SK-N-SH treated with all-trans-retinoic acid at 6 μM for 48 hours (cell line): ENCODE results near the gene POLD2.
A peak's percentile ranks its signal among the peaks of the same experiment; 100 is the strongest.

Source experiments
- ATAC-seq: fragments of 200-7000 bp; cut with Tn5 transposase; 3 replicates; pipeline ENCODE4 v1.9.1; 2020; ENCODE audit warnings: mild to moderate bottlenecking, moderate library complexity
- ARNTL ChIP-seq: fragments of 450-650 bp; formaldehyde crosslinking; IDR thresholded peaks from 2 replicates; pipeline ENCODE4 v1.5.0; 2020; ENCODE audit warnings: low read depth, mild to moderate bottlenecking, moderate library complexity, borderline replicate concordance
- BACH2 ChIP-seq: fragments of 250-450 bp; sonication (Bioruptor Pico); IDR thresholded peaks from 2 replicates; pipeline ENCODE4 v1.9.0; 2021; ENCODE audit warnings: mild to moderate bottlenecking, borderline replicate concordance
- CREB5 ChIP-seq: fragments of 250-450 bp; sonication (Bioruptor Pico); IDR thresholded peaks from 2 replicates; pipeline ENCODE4 v1.5.1; 2020; ENCODE audit warnings: low read depth, mild to moderate bottlenecking, moderate library complexity
- CSDC2 ChIP-seq: fragments of 250-450 bp; sonication (Bioruptor Pico); IDR thresholded peaks from 2 replicates; pipeline ENCODE4 v1.5.0; 2020; ENCODE audit warnings: mild to moderate bottlenecking, moderate library complexity
- CSRNP3 ChIP-seq: fragments of 250-450 bp; sonication (Bioruptor Pico); IDR thresholded peaks from 2 replicates; pipeline ENCODE4 v1.5.1; 2021; ENCODE audit warnings: mild to moderate bottlenecking, moderate library complexity
- ESRRG ChIP-seq: fragments of 250-450 bp; sonication (Bioruptor Pico); IDR thresholded peaks from 2 replicates; pipeline ENCODE4 v1.6.1; 2021; ENCODE audit warnings: mild to moderate bottlenecking
- GLIS3 ChIP-seq: fragments of 250-450 bp; sonication (Bioruptor Pico); IDR thresholded peaks from 2 replicates; pipeline ENCODE4 v1.5.0; 2020; ENCODE audit warnings: mild to moderate bottlenecking, moderate library complexity
- ISL1 ChIP-seq: fragments of 250-450 bp; sonication (Bioruptor Pico); IDR thresholded peaks from 2 replicates; pipeline ENCODE4 v2.1.2; 2022; ENCODE audit warnings: mild to moderate bottlenecking, moderate library complexity
- OSR1 ChIP-seq: fragments of 250-450 bp; sonication (Bioruptor Pico); IDR thresholded peaks from 2 replicates; pipeline ENCODE4 v1.8.0; 2022; ENCODE audit warnings: moderate library complexity, mild to moderate bottlenecking, inconsistent platforms
- PATZ1 ChIP-seq: fragments of 250-450 bp; sonication (Bioruptor Pico); IDR thresholded peaks from 2 replicates; pipeline ENCODE4 v1.8.0; 2020; ENCODE audit warnings: mild to moderate bottlenecking, moderate library complexity, borderline replicate concordance
- POU6F1 ChIP-seq: fragments of 250-450 bp; sonication (Bioruptor Pico); IDR thresholded peaks from 2 replicates; pipeline ENCODE4 v1.8.0; 2021; ENCODE audit warnings: low read depth, mild to moderate bottlenecking, moderate library complexity, borderline replicate concordance
- PPARA ChIP-seq: fragments of 250-450 bp; sonication (Bioruptor Pico); IDR thresholded peaks from 2 replicates; pipeline ENCODE4 v1.5.0; 2020; ENCODE audit warnings: mild to moderate bottlenecking, borderline replicate concordance
- RARB ChIP-seq: fragments of 250-450 bp; sonication (Bioruptor Pico); IDR thresholded peaks from 2 replicates; pipeline ENCODE4 v1.8.0; 2021; ENCODE audit warnings: mild to moderate bottlenecking, moderate library complexity
- SNAI2 ChIP-seq: fragments of 250-450 bp; sonication (Bioruptor Pico); IDR thresholded peaks from 2 replicates; pipeline ENCODE4 v1.5.0; 2020; ENCODE audit warnings: mild to moderate bottlenecking, moderate library complexity
- TCF4 ChIP-seq: fragments of 250-450 bp; sonication (Bioruptor Pico); IDR thresholded peaks from 2 replicates; pipeline ENCODE4 v1.8.0; 2021; ENCODE audit warnings: mild to moderate bottlenecking, moderate library complexity, borderline replicate concordance
- TSHZ2 ChIP-seq: fragments of 250-450 bp; sonication (Bioruptor Pico); IDR thresholded peaks from 2 replicates; pipeline ENCODE4 v1.5.0; 2020; ENCODE audit warnings: mild to moderate bottlenecking, moderate library complexity
- ZFP3 ChIP-seq: fragments of 250-450 bp; sonication (Bioruptor Pico); IDR thresholded peaks from 2 replicates; pipeline ENCODE4 v1.5.0; 2020; ENCODE audit warnings: mild to moderate bottlenecking, moderate library complexity
- ZFP30 ChIP-seq: fragments of 450-650 bp; formaldehyde crosslinking; IDR thresholded peaks from 2 replicates; pipeline ENCODE4 v1.5.0; 2022; ENCODE audit warnings: mild to moderate bottlenecking, moderate library complexity
- ZNF565 ChIP-seq: fragments of 450-650 bp; formaldehyde crosslinking; conservative IDR thresholded peaks from 2 replicates; pipeline ENCODE4 v1.5.0; 2020; ENCODE audit warnings: low read depth, mild to moderate bottlenecking, moderate library complexity
- ZNF8 ChIP-seq: fragments of 450-650 bp; formaldehyde crosslinking; IDR thresholded peaks from 2 replicates; pipeline ENCODE4 v1.5.0; 2020; ENCODE audit warnings: mild to moderate bottlenecking, moderate library complexity

The POLD2 gene

GRCh38 chr7:44123190-44124003, at the start of gene POLD2:
POLD2 (minus strand) TSS chr7:44123548; CDS start chr7:44122053, 1,495 bp downstream.
- ATAC-seq = peak; percentile 99
- TF ChIP-seq CREB5 (CRISPR knock-in tag) (no peak), ZFP30 (CRISPR knock-in tag) (no peak), CSDC2 (CRISPR knock-in tag) (peak; percentile 21; the same call in 1 of the 2 replicates), ISL1 (CRISPR knock-in tag) (no peak), POU6F1 (CRISPR knock-in tag) (peak; percentile 75; the same call in 1 of the 2 replicates), RARB (CRISPR knock-in tag) (no peak), GLIS3 (CRISPR knock-in tag) (0 out of 2 replicates have a peak, but pooled peaks have one; percentile 11), TSHZ2 (CRISPR knock-in tag) (peak; percentile 29; the same call in 1 of the 2 replicates), ARNTL (CRISPR knock-in tag) (0 out of 2 replicates have a peak, but pooled peaks have one; percentile 70), BACH2 (no peak), PPARA (no peak), ZNF565 (CRISPR knock-in tag) (0 out of 2 replicates have a peak, but pooled peaks have one; percentile 29), ESRRG (CRISPR knock-in tag) (no peak)

GRCh38 chr7:44172803-44173424, 49.6 kb upstream of the POLD2 start:
- TF ChIP-seq ZFP3 (CRISPR knock-in tag) = no peak
- TF ChIP-seq GLIS3 (CRISPR knock-in tag) = no peak
- TF ChIP-seq TCF4 (CRISPR knock-in tag) = no peak
- TF ChIP-seq POU6F1 (CRISPR knock-in tag) = no peak
- no peak for TF ChIP-seq SNAI2 (CRISPR knock-in tag)
- TF ChIP-seq CREB5 (CRISPR knock-in tag) = no peak
- no peak for TF ChIP-seq ESRRG (CRISPR knock-in tag)
- no peak for TF ChIP-seq OSR1
- no peak for TF ChIP-seq ZFP30 (CRISPR knock-in tag)
- TF ChIP-seq ZNF565 (CRISPR knock-in tag) = no peak
- TF ChIP-seq CSRNP3 (CRISPR knock-in tag) = no peak
- no peak for TF ChIP-seq PATZ1
- no peak for TF ChIP-seq CSDC2 (CRISPR knock-in tag)
- no peak for TF ChIP-seq PPARA
- no peak for TF ChIP-seq ARNTL (CRISPR knock-in tag)
- TF ChIP-seq RARB (CRISPR knock-in tag) = no peak
- no peak for TF ChIP-seq ISL1 (CRISPR knock-in tag)
- TF ChIP-seq ZNF8 (CRISPR knock-in tag) = no peak
- TF ChIP-seq, all 23 proteins: peak for 0
- no peak for ATAC-seq
